HG03064 (cell line): ENCODE results near the gene UBE2H.

Source experiments
- ATAC-seq: cut with Tn5 transposase; IDR thresholded peaks from one replicate; pipeline ENCODE4 v1.9.1; 2021; ENCODE audit warnings: low read depth; ENCODE audit not compliant: unreplicated experiment

UBE2H gene

GRCh38 chr7:129950933-129951225, 1.9 kb downstream of the UBE2H start:
- no peak for ATAC-seq

GRCh38 chr7:129950191-129950932, 2.4 kb downstream of the UBE2H start:
- no peak for ATAC-seq

GRCh38 chr7:129949292-129950133, 3.2 kb downstream of the UBE2H start:
- ATAC-seq: peak; percentile 28

- peak; percentile 25 for ATAC-seq
Observed at GRCh38 chr7:129948877-129949291, 3.9 kb downstream of the UBE2H start.

DNA sequence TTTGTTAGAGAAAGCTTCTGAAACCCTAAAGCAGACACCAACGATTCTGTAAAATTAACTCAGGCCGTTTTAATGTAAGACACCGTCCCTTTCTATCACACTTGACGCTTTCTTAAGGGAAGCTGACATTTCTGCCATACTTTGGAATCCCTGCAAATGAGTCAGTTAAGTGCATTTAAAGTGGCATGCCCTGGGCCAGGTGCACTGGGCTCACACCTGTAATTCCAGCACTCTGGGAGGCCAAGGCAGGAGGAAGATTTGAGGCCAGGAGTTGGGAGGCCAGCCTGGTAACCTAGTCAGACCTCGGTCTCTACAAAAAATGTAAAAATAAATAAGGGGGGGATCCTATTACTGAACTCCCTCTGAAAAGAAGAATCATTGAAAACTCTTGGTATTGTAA, 4.4 kb downstream of the UBE2H start:
- no peak for ATAC-seq

DNA sequence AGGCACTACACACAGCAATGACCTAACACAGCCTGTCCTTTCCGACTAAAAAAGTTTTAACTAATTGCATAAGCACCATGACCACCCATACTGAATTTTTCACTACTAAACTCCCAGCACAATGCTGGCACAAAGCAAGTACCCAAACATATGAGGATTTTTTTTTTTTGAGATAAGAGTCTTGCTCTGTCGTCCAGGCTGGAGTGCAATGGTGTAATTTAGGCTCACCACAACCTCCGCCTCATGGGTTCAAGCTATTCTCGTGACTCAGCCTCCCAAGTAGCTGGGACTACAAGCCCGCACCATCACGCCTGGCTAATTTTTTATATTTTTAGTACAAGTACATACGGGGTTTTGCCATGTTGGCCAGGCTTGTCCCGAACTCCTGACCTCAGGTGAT, 5.1 kb downstream of the UBE2H start:
- no peak for ATAC-seq

GRCh38 chr7:129947049-129947448, 5.7 kb downstream of the UBE2H start:
- no peak for ATAC-seq

DNA sequence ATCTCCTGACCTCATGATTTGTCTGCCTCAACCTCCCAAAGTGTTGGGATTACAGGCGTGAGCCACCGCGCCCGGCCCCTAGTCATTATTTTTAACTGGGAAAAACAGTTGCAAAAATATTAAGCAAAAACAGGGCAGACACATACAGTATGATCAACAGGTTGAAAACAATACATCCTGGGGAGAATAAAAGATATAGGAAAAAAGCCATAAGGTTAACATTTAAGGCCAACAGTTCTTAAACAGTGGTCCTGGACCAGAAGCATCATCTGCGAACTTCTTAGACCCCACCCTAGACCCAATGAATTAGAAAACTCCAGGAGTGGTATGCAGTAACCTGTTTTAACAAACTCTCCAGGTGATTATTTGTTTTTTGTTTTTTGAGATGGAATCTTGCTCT, 6.5 kb downstream of the UBE2H start:
- ATAC-seq: no peak

DNA sequence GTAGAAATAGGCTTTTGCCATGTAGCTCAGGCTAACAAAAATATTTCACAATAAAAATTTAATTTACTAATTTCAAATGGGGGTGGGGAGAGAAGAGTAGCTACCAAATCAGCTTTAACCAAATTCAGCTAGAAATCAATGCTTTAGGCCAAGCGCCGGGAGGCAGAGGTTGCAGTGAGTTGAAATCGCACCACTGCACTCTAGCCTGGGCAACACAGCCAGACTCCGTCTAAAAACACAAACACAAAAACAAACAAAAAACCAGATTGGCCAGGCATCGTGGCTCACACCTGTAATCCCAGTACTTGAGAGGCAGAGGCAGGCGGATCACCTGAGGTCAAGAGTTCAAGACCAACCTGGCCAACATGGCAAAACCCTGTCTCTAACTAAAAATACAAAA, 9.4 kb downstream of the UBE2H start:
- ATAC-seq: no peak

- no peak for ATAC-seq
Observed at GRCh38 chr7:129940329-129940728, 12.4 kb downstream of the UBE2H start.

DNA sequence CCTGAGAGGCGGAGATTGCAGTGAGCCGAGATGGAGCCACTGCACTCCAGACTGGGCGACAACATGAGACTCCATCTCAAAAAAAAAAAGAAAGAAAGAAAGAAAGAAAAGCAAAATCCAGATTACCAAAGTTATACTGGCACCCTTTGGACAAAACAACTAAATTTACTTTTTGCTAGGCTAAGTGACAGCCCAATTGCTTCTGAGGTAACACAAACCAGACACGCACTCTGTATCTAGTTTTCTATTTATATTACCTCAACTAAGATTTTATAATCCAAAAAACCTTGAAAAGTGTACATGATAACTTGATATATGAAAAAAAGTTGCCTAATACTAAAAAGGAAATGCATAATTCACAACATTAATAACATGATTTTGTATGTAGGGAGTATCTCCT, 12.9 kb downstream of the UBE2H start:
- ATAC-seq: no peak

- no peak for ATAC-seq
Observed at GRCh38 chr7:129933627-129934026, 19.1 kb downstream of the UBE2H start.

- ATAC-seq: no peak
Observed at GRCh38 chr7:129926618-129927017, 26.1 kb downstream of the UBE2H start.

GRCh38 chr7:129925416-129926002, 27.3 kb downstream of the UBE2H start:
- ATAC-seq: no peak

DNA sequence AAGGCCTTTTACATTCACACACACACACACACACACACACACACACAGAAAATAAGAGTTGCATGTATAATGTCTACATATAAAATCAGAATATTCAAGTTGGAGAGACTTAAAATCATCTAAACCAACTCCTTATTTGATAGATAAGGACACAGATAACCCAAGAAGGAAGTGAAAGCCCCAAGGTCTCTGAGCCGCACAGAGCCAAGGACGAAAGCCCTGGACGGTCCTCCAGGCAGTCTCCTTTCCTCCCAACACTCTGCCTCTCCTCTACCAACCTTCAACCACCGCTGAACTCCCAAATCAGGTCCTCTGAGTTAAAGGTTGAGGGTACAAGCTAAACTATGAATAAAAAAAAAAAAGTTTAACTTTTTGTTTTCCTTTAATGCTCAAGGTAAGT, 28.2 kb downstream of the UBE2H start:
- no peak for ATAC-seq

DNA sequence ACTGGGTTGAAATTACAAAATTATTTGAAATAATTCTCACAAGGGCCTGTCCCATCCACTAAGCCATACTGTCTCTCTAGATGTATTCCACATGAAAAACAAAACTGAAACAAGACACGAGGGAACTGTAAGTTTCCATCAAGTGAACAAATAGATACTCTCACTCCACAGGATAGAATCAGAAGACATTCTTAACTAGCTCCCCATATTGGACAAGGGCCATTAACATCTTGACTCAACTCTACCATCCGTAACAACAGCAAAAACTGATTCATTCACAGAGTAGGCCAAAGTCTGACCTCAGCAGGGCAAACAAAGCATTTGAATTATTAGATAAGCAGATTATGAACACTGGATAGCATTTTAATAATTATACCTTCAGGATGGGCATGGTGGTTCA, 29.1 kb downstream of the UBE2H start:
- no peak for ATAC-seq

- no peak for ATAC-seq
Observed at GRCh38 chr7:129919492-129919891, 33.3 kb downstream of the UBE2H start.

DNA sequence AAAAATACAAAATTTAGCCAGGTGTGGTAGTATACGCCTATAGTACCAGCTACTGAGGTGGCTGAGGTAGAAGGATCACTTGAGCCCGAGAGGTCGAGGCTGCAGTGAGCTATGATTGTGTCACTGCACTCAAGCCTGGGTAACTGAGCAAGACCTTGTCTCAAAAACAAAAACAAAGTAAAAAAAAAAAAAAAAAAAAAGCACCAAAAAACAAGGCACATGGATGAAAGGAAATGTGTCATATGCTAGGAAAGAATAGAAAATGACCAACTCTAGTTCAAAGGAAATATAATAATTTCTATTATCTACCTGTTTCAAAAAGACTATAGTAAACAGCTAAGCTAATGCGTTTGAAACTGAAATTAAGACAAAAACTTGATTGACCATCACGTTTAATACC, 33.8 kb downstream of the UBE2H start:
- ATAC-seq: no peak

GRCh38 chr7:129917934-129918333, 34.8 kb downstream of the UBE2H start:
- no peak for ATAC-seq

- ATAC-seq: no peak
Observed at GRCh38 chr7:129914536-129915272, 38.1 kb downstream of the UBE2H start.

- no peak for ATAC-seq
Observed at GRCh38 chr7:129913428-129913827, 39.3 kb downstream of the UBE2H start.
